H9 (cell line): ENCODE measurements around the gene N4BP2. TPM values are rescaled to one million over a fixed set of nuclear protein-coding genes. Genes with fewer than 3 reads are reported as not detected.

Experiments used
- DNase-seq: peaks from one replicate; pipeline ENCODE4 v3.0.0-alpha.2; 2017
- H2AFZ ChIP-seq: one replicate; pipeline ENCODE4 v1.6.1; 2013; ENCODE audit warnings: mild to moderate bottlenecking, low read length, control low read depth, moderate library complexity
- H2AK5ac ChIP-seq: 2 replicates; pipeline ENCODE4 v1.6.1; 2013; ENCODE audit warnings: low read length, control low read depth, mixed read lengths; ENCODE audit not compliant: insufficient read length
- H2BK120ac ChIP-seq: one replicate; pipeline ENCODE4 v1.6.1; 2013; ENCODE audit warnings: low read depth, mild to moderate bottlenecking, low read length, control low read depth, inconsistent platforms; ENCODE audit not compliant: poor library complexity, severe bottlenecking
- H2BK12ac ChIP-seq: 2 replicates; pipeline ENCODE4 v1.6.1; 2013; ENCODE audit warnings: low read length, control low read depth, mixed read lengths, low read depth; ENCODE audit not compliant: insufficient read length
- H2BK15ac ChIP-seq: 2 replicates; pipeline ENCODE4 v1.6.1; 2013; ENCODE audit warnings: low read depth, low read length, control low read depth
- H2BK20ac ChIP-seq: one replicate; pipeline ENCODE4 v1.6.1; 2013; ENCODE audit warnings: low read depth, mild to moderate bottlenecking, low read length, control low read depth, inconsistent platforms; ENCODE audit not compliant: poor library complexity, severe bottlenecking
- H2BK5ac ChIP-seq: 2 replicates; pipeline ENCODE4 v1.6.1; 2013; ENCODE audit warnings: low read length, control low read depth, mixed read lengths; ENCODE audit not compliant: insufficient read length
- H3K14ac ChIP-seq: 2 replicates; pipeline ENCODE4 v1.6.1; 2013; ENCODE audit warnings: low read length, control low read depth; ENCODE audit not compliant: insufficient read depth
- H3K18ac ChIP-seq: 2 replicates; pipeline ENCODE4 v1.6.1; 2013; ENCODE audit warnings: low read depth, mild to moderate bottlenecking, mixed read lengths, low read length, control low read depth; ENCODE audit not compliant: insufficient read length
- H3K23ac ChIP-seq: 2 replicates; pipeline ENCODE4 v1.6.1; 2013; ENCODE audit warnings: low read length, control low read depth, mixed read lengths, low read depth; ENCODE audit not compliant: insufficient read length
- H3K23me2 ChIP-seq: 2 replicates; pipeline ENCODE4 v1.6.1; 2013; ENCODE audit warnings: low read depth, mild to moderate bottlenecking, mixed read lengths, low read length, control low read depth; ENCODE audit not compliant: insufficient read length, poor library complexity, severe bottlenecking
- H3K27ac ChIP-seq: 2 replicates; pipeline ENCODE4 v1.5.1; 2013; ENCODE audit warnings: low read length, control low read depth, mixed read lengths, low read depth; ENCODE audit not compliant: insufficient read length
- H3K27me3 ChIP-seq: 2 replicates; pipeline ENCODE4 v1.6.1; 2013; ENCODE audit warnings: low read length, control low read depth, inconsistent platforms; ENCODE audit not compliant: insufficient read depth
- H3K4ac ChIP-seq: 2 replicates; pipeline ENCODE4 v1.6.1; 2013; ENCODE audit warnings: low read depth, mild to moderate bottlenecking, control low read depth, inconsistent platforms, low read length, moderate library complexity
- H3K4me1 ChIP-seq: 2 replicates; pipeline ENCODE4 v1.6.1; 2013; ENCODE audit warnings: low read length, control low read depth, inconsistent platforms; ENCODE audit not compliant: insufficient read depth
- H3K4me2 ChIP-seq: 2 replicates; pipeline ENCODE4 v1.6.1; 2013; ENCODE audit warnings: low read length, control low read depth, mixed read lengths; ENCODE audit not compliant: insufficient read length, insufficient read depth
- H3K56ac ChIP-seq: 2 replicates; pipeline ENCODE4 v1.6.1; 2013; ENCODE audit warnings: low read depth, mild to moderate bottlenecking, mixed read lengths, low read length, control low read depth; ENCODE audit not compliant: insufficient read length
- H3K79me1 ChIP-seq: 2 replicates; pipeline ENCODE4 v1.6.1; 2013; ENCODE audit warnings: low read depth, mild to moderate bottlenecking, moderate library complexity, low read length, control low read depth, inconsistent platforms; ENCODE audit not compliant: insufficient read depth, poor library complexity, severe bottlenecking
- H3K79me2 ChIP-seq: 2 replicates; pipeline ENCODE4 v1.6.1; 2013; ENCODE audit warnings: low read length, control low read depth, inconsistent platforms; ENCODE audit not compliant: insufficient read depth
- H3K9ac ChIP-seq: 2 replicates; pipeline ENCODE4 v1.6.1; 2013; ENCODE audit warnings: low read length, control low read depth, mixed read lengths; ENCODE audit not compliant: insufficient read length; ENCODE audit errors: extremely low read depth
- H3K9me3 ChIP-seq: one replicate; pipeline ENCODE4 v1.6.1; 2013; ENCODE audit warnings: low read depth, low read length, inconsistent platforms; ENCODE audit not compliant: control insufficient read depth
- H3T11ph ChIP-seq: one replicate; pipeline ENCODE4 v1.6.1; 2013; ENCODE audit warnings: mild to moderate bottlenecking, low read length, control low read depth, inconsistent platforms
- H4K20me1 ChIP-seq: one replicate; pipeline ENCODE4 v1.6.1; 2013; ENCODE audit not compliant: control insufficient read depth, insufficient read length, insufficient read depth
- H4K5ac ChIP-seq: 2 replicates; pipeline ENCODE4 v1.6.1; 2013; ENCODE audit warnings: low read depth, mild to moderate bottlenecking, mixed read lengths, low read length, control low read depth; ENCODE audit not compliant: insufficient read length
- H4K8ac ChIP-seq: replicated peaks from 2 replicates; pipeline ENCODE4 v1.6.1; 2013; ENCODE audit warnings: low read length, control low read depth, mixed read lengths, low read depth; ENCODE audit not compliant: insufficient read length
- H4K91ac ChIP-seq: 2 replicates; pipeline ENCODE4 v1.6.1; 2013; ENCODE audit warnings: low read depth, mild to moderate bottlenecking, moderate library complexity, mixed read lengths, low read length, control low read depth; ENCODE audit not compliant: insufficient read length
- H3K27ac Mint-ChIP-seq, 3 experiments: 2 replicates in 2 of 3; 3 replicates in 1 of 3; pipeline ENCODE4 v1.8.0; 2020 to 2021; ENCODE audit warnings: mixed read lengths in 3 of 3, mild to moderate bottlenecking in 1 of 3, moderate library complexity in 1 of 3
- H3K27me3 Mint-ChIP-seq: 2 replicates; pipeline ENCODE4 v1.8.0; 2021; ENCODE audit warnings: low read depth, mild to moderate bottlenecking, moderate library complexity, mixed read lengths
- H3K36me3 Mint-ChIP-seq, 3 experiments: 2 replicates in 2 of 3; 3 replicates in 1 of 3; pipeline ENCODE4 v1.8.0; 2020 to 2021; ENCODE audit warnings: low read depth in 3 of 3, mixed read lengths in 3 of 3; ENCODE audit not compliant: insufficient read depth in 1 of 3
- H3K4me1 Mint-ChIP-seq, 2 experiments: 2 replicates each; pipeline ENCODE4 v1.8.0; 2020; ENCODE audit warnings: mixed read lengths in 2 of 2
- H3K4me3 Mint-ChIP-seq, 2 experiments: 2 replicates in 1 of 2; 3 replicates in 1 of 2; pipeline ENCODE4 v1.8.0; 2020 to 2021; ENCODE audit warnings: mild to moderate bottlenecking in 2 of 2, mixed read lengths in 2 of 2, moderate library complexity in 1 of 2
- H3K9me3 Mint-ChIP-seq, 2 experiments: 2 replicates in 1 of 2; 3 replicates in 1 of 2; pipeline ENCODE4 v1.8.0; 2020; ENCODE audit warnings: mild to moderate bottlenecking in 2 of 2, mixed read lengths in 2 of 2, moderate library complexity in 1 of 2
- WGBS: extraction: QIAGEN DNeasy Blood & Tissue Kit; methylation state at CpG from one replicate; pipeline ENCODE4 v1.1.7; 2013; ENCODE audit warnings: missing lambda C conversion rate, low lambda C conversion rate, mixed read lengths; ENCODE audit not compliant: insufficient read length; ENCODE audit errors: extremely low coverage; 5-methylcytosine and 5-hydroxymethylcytosine counted together
- total RNA-seq: library from RNA; stranded (reverse); gene quantifications from 2 replicates; pipeline ENCODE4 v1.2.1, GENCODE V29; 2021
- TF ChIP-seq, protein P1 (sequence below): fragments of 200-600 bp; sonication (generic); conservative IDR thresholded peaks from 3 replicates; pipeline ENCODE4 v1.8.0; 2021; ENCODE audit warnings: antibody characterized with exemption, mild to moderate bottlenecking

Gene N4BP2
- total RNA-seq, 1 experiment from 2014 or later, result 35.0 TPM

DNA sequence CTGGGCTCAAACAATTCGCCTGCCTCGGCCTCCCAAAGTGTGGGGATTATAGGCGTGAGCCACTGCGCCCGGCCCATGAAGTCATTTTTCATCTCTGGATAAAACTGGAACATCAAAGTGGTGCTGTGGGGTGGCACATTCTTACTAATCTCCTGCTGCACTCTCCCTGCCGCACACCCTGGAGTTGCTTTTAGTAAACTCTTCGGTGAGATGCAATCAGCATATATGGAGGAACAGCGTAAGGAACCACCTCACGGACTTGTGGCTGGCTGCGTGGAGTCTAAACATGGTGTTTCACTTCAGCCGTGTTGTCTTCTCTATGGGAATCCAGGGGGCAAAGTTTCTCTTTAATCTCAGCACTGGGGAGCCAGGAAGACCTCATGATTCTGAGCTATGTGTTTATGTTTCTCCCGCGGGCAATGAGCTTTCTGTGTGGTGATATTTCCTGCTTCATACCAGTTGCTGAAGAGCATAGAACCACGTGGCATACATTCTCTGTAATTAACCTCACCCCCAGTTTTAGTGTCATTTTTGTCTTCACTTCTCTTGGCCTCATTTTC is 138.0 kb downstream of the N4BP2 start:
- DNase-seq, result no peak
- H3K56ac ChIP-seq, result no peak overlapping the region
- no peak overlapping the region for H3K4ac ChIP-seq
- H3K4me1 ChIP-seq, result peaks cover 8% of the 10 kb centered on the region; the same call in 1 of the 2 replicates
- peaks cover 5% of the 10 kb centered on the region for H3K23me2 ChIP-seq
- no peak overlapping the region for H2BK5ac ChIP-seq
- no CpG with 5 or more reads among the region's 14 CpGs for WGBS
- peaks cover 4% of the 10 kb centered on the region; the same call in 1 of the 2 replicates for H3K79me2 ChIP-seq
- H3K9ac ChIP-seq, result no peak overlapping the region
- no peak overlapping the region for H3K14ac ChIP-seq
- no peaks in the 10 kb centered on the region for H4K20me1 ChIP-seq
- H2BK15ac ChIP-seq, result no peak overlapping the region
- H3K9me3 ChIP-seq, result no peaks in the 10 kb centered on the region
- H3K4me2 ChIP-seq, result no peak overlapping the region
- H3K18ac ChIP-seq, result no peak overlapping the region
- H2BK20ac ChIP-seq, result no peak overlapping the region
- no peak overlapping the region for H4K8ac ChIP-seq
- H3K27ac ChIP-seq, result no peak overlapping the region
- H2BK12ac ChIP-seq, result no peak overlapping the region
- no peak overlapping the region for H2AFZ ChIP-seq
- Mint-ChIP-seq H3K27ac (peak overlapping the region in 2 of 3 experiments; percentile 12 to 31; a peak in 4 of 7 replicates), H3K9me3 (peaks cover 0 to 3% of the 10 kb centered on the region in 2 experiments; a peak in 1 of 5 replicates), H3K36me3 (no peaks in the 10 kb centered on the region), H3K4me3 (no peak overlapping the region), H3K27me3 (no peaks in the 10 kb centered on the region), H3K4me1 (peaks cover 70 to 81% of the 10 kb centered on the region in 2 experiments)
- no peak overlapping the region for H4K5ac ChIP-seq
- H4K91ac ChIP-seq, result no peak overlapping the region
- no peak overlapping the region for H2BK120ac ChIP-seq
- H2AK5ac ChIP-seq, result no peak overlapping the region
- no peak overlapping the region for H3T11ph ChIP-seq
- H3K27me3 ChIP-seq, result no peaks in the 10 kb centered on the region
- H3K23ac ChIP-seq, result no peak overlapping the region
- TF ChIP-seq, protein P1, sequence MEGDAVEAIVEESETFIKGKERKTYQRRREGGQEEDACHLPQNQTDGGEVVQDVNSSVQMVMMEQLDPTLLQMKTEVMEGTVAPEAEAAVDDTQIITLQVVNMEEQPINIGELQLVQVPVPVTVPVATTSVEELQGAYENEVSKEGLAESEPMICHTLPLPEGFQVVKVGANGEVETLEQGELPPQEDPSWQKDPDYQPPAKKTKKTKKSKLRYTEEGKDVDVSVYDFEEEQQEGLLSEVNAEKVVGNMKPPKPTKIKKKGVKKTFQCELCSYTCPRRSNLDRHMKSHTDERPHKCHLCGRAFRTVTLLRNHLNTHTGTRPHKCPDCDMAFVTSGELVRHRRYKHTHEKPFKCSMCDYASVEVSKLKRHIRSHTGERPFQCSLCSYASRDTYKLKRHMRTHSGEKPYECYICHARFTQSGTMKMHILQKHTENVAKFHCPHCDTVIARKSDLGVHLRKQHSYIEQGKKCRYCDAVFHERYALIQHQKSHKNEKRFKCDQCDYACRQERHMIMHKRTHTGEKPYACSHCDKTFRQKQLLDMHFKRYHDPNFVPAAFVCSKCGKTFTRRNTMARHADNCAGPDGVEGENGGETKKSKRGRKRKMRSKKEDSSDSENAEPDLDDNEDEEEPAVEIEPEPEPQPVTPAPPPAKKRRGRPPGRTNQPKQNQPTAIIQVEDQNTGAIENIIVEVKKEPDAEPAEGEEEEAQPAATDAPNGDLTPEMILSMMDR, result no peak
- H3K79me1 ChIP-seq, result no peaks in the 10 kb centered on the region
